GM06990 (cell line): ENCODE results near the gene SV2C.

Source experiments
- DNase-seq: peaks from one replicate; pipeline ENCODE4 v3.0.0-alpha.2; 2011; ENCODE audit not compliant: insufficient read length; ENCODE audit errors: extremely low read depth
- H3K27me3 ChIP-seq: replicated peaks from 2 replicates; pipeline ENCODE4 v1.6.0; 2011; ENCODE audit warnings: low read length; ENCODE audit not compliant: control insufficient read depth, insufficient read depth
- H3K36me3 ChIP-seq: 2 replicates; pipeline ENCODE4 v1.5.1; 2011; ENCODE audit warnings: low read length; ENCODE audit not compliant: control insufficient read depth, insufficient read depth
- H3K4me3 ChIP-seq: replicated peaks from 2 replicates; pipeline ENCODE4 v1.5.1; 2011; ENCODE audit warnings: low read depth, mild to moderate bottlenecking, control low read depth, low read length
- CTCF ChIP-seq: IDR thresholded peaks from 2 replicates; pipeline ENCODE4 v1.5.1; 2011; ENCODE audit warnings: low read length, control low read depth, mild to moderate bottlenecking, inconsistent platforms; ENCODE audit not compliant: insufficient read depth, poor library complexity, severe bottlenecking

SV2C gene

DNA sequence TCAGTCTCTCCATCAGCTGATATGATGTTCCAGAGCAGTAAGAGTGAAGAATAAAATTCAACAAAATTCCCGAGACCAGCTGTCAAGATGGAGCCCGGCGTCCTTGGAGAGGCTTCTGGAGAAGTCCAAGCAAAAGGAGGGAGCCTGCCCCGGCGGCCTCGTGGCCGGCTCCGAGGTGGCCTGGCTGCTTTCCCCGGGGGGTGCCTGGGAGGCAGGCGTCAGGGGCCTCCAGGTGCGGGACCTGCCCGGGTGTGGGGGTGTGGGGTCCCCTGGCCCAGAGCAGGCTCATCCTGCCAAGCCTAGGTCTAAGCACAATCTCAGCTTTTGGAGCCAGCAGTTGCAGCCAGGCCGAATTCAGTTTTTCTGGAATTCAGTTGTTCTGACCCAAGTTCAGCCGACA is 197.3 kb downstream of the SV2C start:
- Histone ChIP-seq H3K36me3 (no peaks in the 10 kb centered on the region), H3K27me3 (no peaks in the 10 kb centered on the region), H3K4me3 (no peak overlapping the region)
- no peak for DNase-seq
- no peak for TF ChIP-seq CTCF

- Histone ChIP-seq H3K4me3 (no peak overlapping the region), H3K27me3 (no peaks in the 10 kb centered on the region)
- no peak for TF ChIP-seq CTCF
Measured at GRCh38 chr5:76283670-76284069, 200.5 kb downstream of the SV2C start.

DNA sequence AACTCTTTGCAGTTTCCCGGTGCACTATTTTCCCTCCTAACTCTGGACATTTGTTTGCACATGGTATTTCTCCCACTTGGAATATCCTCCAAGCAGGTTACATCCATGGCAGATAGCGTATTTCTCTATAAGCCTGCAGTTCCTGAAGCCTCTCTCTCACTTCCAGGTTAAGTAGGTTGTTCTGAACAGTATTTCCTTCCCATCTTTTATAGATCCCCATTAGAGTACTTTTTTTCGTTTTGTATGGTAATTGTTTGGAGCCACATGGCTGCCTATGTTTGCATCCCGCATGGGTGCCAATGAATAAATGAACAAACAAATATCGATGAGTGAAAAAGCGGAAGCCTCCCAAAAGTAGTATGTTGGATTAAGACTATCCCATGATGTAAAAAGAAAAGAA is 206.5 kb downstream of the SV2C start:
- Histone ChIP-seq H3K4me3 (no peak overlapping the region), H3K27me3 (no peaks in the 10 kb centered on the region), H3K36me3 (no peaks in the 10 kb centered on the region)
- TF ChIP-seq CTCF = no peak
- DNase-seq = no peak

More at GRCh38 chr5:76283670-76284069, 200.5 kb downstream of the SV2C start:
- H3K36me3 ChIP-seq = no peaks in the 10 kb centered on the region
- DNase-seq = no peak

- no peaks in the 10 kb centered on the region for H3K36me3 ChIP-seq
- no peaks in the 10 kb centered on the region for H3K27me3 ChIP-seq
- DNase-seq = no peak
- H3K4me3 ChIP-seq = no peak overlapping the region
- no peak for TF ChIP-seq CTCF
Measured at GRCh38 chr5:76290321-76290757, 207.2 kb downstream of the SV2C start.

DNA sequence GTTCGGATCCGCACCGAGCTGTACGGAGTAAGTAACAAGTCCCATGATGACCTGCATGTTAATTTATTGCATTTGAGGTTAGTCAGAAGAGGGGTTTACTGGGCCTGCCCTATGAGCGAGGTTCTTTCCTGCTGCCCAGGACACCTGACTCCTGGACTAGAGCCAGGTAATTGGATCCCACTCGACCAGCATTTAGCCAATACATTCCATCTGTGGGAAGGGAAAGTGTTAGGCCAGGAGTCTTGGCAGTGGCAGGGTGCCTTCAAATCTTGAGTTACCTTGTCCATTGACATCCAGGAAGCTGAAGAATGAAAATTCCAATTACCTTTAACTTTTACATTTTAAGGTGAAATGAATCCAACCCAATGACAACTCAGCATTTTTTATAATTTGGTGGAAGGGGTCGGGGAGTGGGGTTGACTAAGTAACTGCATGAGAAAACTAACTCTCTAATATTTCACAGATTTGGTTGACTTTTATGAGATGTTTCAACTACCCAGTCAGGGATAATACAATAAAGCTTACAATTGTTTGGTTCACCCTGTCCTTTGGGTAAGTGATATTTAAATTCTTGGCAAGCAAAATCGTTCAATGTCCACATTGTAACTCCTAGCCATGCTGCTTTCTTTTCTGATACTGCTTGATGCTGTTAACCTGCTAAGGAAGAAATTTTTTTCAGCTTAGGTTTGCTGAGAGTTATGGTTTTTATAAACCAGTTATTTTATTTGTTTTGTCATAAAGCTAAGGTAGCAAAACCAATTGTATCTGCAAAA is 208.3 kb downstream of the SV2C start:
- H3K36me3 ChIP-seq = no peaks in the 10 kb centered on the region
- H3K4me3 ChIP-seq = no peak overlapping the region
- no peaks in the 10 kb centered on the region for H3K27me3 ChIP-seq
- DNase-seq = no peak
- no peak for TF ChIP-seq CTCF
